Fibroblast of pulmonary artery (primary cell): Measurements from ENCODE around the gene CRYBA4.

Source experiments
- DNase-seq: peaks from one replicate; pipeline ENCODE4 v3.0.0-alpha.2; 2010; ENCODE audit warnings: low read depth
- H3K4me3 ChIP-seq: replicated peaks from 2 replicates; pipeline ENCODE4 v1.5.1; 2011; ENCODE audit warnings: low read depth, mild to moderate bottlenecking, control low read depth, low read length, moderate library complexity
- TF ChIP-seq, protein P1 (sequence below): IDR thresholded peaks from 2 replicates; pipeline ENCODE4 v1.5.1; 2011; ENCODE audit warnings: mild to moderate bottlenecking, control low read depth, low read length, inconsistent platforms; ENCODE audit errors: missing control alignments

CRYBA4 gene

DNA sequence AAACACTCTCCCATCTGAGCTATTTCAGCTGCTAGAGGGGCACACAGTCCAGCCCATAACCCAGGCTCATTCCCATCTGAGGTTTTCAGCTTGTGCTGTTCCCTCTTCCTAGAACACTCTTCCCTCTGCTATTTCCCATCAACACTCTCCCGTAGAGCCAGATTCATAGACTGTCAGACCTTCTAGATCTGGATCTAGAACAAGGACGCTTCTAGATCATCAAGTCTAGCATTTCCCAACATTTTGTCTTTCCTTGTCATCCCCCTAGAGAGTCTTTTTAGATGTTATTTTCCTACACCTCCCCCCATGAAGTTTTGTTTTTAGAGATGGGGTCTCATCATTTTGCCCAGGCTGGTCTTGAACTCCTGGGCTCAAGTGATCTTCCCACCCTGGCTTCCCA, 13.4 kb downstream of the CRYBA4 start:
- TF ChIP-seq, protein P1, sequence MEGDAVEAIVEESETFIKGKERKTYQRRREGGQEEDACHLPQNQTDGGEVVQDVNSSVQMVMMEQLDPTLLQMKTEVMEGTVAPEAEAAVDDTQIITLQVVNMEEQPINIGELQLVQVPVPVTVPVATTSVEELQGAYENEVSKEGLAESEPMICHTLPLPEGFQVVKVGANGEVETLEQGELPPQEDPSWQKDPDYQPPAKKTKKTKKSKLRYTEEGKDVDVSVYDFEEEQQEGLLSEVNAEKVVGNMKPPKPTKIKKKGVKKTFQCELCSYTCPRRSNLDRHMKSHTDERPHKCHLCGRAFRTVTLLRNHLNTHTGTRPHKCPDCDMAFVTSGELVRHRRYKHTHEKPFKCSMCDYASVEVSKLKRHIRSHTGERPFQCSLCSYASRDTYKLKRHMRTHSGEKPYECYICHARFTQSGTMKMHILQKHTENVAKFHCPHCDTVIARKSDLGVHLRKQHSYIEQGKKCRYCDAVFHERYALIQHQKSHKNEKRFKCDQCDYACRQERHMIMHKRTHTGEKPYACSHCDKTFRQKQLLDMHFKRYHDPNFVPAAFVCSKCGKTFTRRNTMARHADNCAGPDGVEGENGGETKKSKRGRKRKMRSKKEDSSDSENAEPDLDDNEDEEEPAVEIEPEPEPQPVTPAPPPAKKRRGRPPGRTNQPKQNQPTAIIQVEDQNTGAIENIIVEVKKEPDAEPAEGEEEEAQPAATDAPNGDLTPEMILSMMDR, result no peak
- no peak for DNase-seq

DNA sequence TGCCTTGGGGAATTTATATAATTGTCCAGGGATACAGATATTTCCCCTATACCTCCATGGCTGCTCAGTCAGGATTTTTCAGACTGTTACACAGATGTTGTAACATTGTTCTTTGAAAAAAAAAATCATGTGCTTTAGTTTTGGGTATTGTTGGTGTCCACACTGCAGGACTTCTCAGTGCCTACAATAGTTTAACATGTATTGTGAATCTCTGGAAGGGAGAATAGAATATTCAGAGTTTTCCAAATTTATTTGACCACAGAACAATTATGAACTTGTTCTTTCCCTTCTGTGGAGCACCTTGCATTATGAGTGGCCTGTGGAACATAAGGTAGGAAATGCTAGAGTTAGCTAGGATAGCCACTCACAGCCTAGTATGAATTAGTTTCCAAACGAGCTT, 14.5 kb downstream of the CRYBA4 start:
- H3K4me3 ChIP-seq, result no peak overlapping the region
- TF ChIP-seq, protein P1, result no peak
- no peak for DNase-seq

More for the DNA sequence above, 13.4 kb downstream of the CRYBA4 start:
- no peak overlapping the region for H3K4me3 ChIP-seq

DNA sequence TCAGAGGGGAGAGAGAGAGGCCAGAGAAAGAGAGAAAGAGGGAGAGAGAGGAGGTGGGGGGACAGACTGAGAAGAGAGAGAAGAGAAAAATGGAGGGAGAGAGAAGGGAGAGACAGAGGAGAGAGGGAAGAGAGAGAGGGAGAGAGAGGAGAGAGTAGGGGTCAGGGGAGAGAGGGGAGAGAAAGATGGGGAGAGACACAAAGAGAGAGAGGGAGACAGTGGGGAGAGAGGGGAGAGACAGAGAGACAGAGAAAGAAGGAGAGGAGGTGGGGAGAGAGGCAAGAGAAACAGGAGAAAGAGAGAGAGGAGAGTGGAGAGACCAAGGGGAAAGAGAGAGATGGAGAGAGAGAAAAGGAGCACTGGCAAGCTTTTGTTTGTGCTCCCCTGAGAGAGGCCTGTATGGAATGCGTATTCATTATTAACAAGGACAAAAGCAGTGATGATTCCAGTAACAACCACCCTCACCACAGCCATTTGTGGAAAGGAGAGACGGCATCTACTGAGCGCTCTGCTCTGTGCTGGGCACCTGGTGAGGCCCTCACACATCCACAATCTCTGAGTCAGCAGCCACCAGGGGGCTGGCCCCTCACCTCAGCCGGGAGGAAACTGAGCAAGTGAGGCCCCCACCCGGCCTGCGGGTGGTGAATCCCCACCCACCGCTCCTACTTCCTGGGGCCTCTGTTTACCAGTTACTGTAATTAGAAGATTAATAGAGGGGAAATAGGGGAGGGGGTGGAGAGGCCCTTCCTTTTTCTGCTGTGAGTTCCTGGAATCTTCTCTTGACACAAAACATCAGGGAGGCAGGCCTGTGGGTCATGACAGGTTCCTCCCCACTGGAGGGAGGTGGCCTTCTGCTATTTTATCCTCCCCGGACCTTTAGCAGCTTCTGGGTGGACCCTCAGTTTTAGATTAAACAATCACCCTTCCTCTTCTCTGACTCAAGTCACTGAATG, 21.0 kb downstream of the CRYBA4 start:
- TF ChIP-seq, protein P1, result no peak
- no peak overlapping the region for H3K4me3 ChIP-seq
- no peak for DNase-seq

DNA sequence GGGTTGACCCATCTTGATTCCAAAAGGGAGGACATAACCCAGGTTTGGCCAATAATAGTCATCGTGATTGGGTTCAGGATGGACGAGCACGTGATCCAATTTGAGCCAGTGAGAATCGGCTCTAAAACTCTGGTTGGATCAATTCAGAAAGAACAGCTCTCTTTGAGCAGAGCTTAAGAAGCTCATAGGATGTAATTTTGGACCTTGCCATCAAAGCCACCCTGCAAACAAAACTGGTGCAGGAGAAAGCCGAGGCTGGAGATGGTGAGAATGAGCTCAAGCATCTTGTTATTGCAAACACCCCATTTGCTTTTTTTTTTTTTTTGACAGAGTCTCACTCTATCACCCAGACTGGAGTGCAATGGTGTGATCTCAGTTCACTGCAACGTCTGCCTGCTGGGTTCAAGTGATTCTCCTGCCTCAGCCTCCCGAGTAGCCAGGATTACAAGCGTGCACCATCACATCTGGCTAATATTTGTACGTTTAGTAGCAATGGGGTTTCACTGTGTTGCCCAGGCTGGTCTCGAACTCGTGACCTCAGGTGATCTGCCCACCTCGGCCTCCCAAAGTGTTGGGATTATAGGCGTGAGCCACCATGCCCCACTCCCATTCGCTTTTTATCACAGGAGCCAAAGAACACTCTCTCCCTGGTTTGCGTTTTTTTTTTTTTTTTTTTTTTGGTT, 21.8 kb downstream of the CRYBA4 start:
- TF ChIP-seq, protein P1, result no peak
- DNase-seq, result no peak
- H3K4me3 ChIP-seq, result no peak overlapping the region

DNA sequence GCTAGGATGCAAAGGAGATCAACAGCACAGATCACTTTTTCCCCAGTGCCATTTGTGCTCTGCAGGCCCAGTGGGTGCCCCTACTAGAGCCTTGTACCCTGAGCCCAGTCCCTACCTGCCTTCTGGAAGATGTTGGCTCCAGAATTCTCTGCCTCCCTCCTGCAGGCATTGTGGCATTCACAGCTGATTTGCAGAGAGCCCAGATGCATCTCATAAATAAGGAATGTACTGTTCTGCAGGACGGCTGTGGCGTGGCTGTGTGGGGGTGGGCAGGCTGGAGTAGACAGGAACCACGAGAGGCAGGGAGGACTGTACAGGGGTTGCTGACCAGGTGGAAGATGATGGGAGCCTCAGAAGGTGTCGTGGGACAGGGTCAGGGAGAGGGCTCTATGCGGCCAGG, 24.4 kb downstream of the CRYBA4 start:
- H3K4me3 ChIP-seq, result no peak overlapping the region
- peak; percentile 27 for DNase-seq
- TF ChIP-seq, protein P1, result no peak

DNA sequence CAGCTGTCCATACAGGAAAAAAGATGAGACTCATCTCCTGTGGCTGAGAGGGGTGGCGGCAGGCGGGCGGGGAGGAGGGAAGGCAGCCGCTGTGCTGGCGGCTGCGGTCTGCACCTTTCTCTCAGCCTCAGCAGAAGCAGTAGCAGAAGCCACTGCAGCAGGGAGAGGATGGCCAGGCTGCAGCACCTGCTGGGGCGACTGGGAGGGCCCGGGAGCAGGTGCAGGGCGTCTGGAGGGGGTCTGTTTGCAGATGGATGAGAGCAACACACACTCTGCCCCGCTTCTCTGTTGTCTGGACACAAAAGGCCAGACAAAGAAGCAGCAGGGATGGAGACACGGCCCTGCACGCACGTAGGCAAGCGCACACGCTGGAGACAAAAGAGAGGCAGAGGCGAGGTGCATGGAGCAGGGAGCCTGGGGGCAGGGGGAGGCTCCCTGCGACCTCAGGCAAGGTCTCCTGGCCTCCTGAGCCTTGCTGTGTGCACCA, 26.3 kb downstream of the CRYBA4 start:
- no peak for DNase-seq
- TF ChIP-seq, protein P1, result no peak
- H3K4me3 ChIP-seq, result no peak overlapping the region
